A673 (cell line): ENCODE measurements around the gene JUP. TPM values are rescaled to one million over a fixed set of nuclear protein-coding genes. Genes with fewer than 3 reads are reported as not detected.

ENCODE experiments used
- BruUV-seq: library from RNA; stranded (reverse); fragments of 400-500 nt; replicated peaks from 2 replicates; lab custom pipeline; 2021; lab: Mats Ljungman, UMichigan
- CTCF ChIA-PET: fragments of 300-600 bp; sonication (Branson Sonifier 250); formaldehyde crosslinking; loops from one replicate; lab custom pipeline; 2022; ENCODE audit warnings: antibody characterized with exemption; lab: Charles Lee
- POLR2A ChIA-PET: fragments of 300-600 bp; sonication (Branson Sonifier 250); formaldehyde crosslinking; loops from one replicate; lab custom pipeline; 2022; ENCODE audit warnings: antibody characterized with exemption; ENCODE audit not compliant: low non-redundant PET; lab: Charles Lee
- DNase-seq: peaks from one replicate; pipeline ENCODE4 v3.0.0-alpha.2; 2015; ENCODE audit warnings: low spot score
- H3K27ac ChIP-seq: fragments of 200-600 bp; sonication (generic); 2 replicates; pipeline ENCODE4 v1.5.1; 2016; ENCODE audit warnings: mixed run types, low read depth, mild to moderate bottlenecking, mixed read lengths, antibody characterized with exemption, low read length; ENCODE audit not compliant: poor library complexity, severe bottlenecking
- H3K27me3 ChIP-seq: fragments of 200-600 bp; sonication (generic); replicated peaks from 2 replicates; pipeline ENCODE4 v1.6.1; 2017; ENCODE audit warnings: mixed run types, low read depth, mild to moderate bottlenecking, mixed read lengths, antibody characterized with exemption, low read length; ENCODE audit not compliant: insufficient read depth, poor library complexity
- H3K36me3 ChIP-seq: fragments of 200-600 bp; sonication (generic); 2 replicates; pipeline ENCODE4 v1.6.1; 2016; ENCODE audit warnings: mixed run types, mild to moderate bottlenecking, mixed read lengths, antibody characterized with exemption, low read length; ENCODE audit not compliant: insufficient read depth, poor library complexity, severe bottlenecking
- H3K4me1 ChIP-seq: fragments of 200-600 bp; sonication (generic); 2 replicates; pipeline ENCODE4 v1.6.1; 2017; ENCODE audit warnings: mixed run types, mild to moderate bottlenecking, mixed read lengths, antibody characterized with exemption, low read length; ENCODE audit not compliant: insufficient read depth, poor library complexity, severe bottlenecking
- H3K4me3 ChIP-seq: fragments of 200-600 bp; sonication (generic); 2 replicates; pipeline ENCODE4 v1.5.1; 2016; ENCODE audit warnings: low read depth, mixed run types, mild to moderate bottlenecking, mixed read lengths, low read length; ENCODE audit not compliant: poor library complexity, severe bottlenecking
- H3K9me3 ChIP-seq: fragments of 200-600 bp; sonication (generic); 2 replicates; pipeline ENCODE4 v1.6.1; 2016; ENCODE audit warnings: mixed run types, low read depth, mild to moderate bottlenecking, mixed read lengths, antibody characterized with exemption, low read length; ENCODE audit not compliant: poor library complexity, severe bottlenecking
- EZH2 ChIP-seq: fragments of 200-600 bp; sonication (generic); IDR thresholded peaks from 2 replicates; pipeline ENCODE4 v1.6.1; 2017; ENCODE audit warnings: borderline replicate concordance, low read depth, mild to moderate bottlenecking, mixed read lengths, antibody characterized with exemption, low read length; ENCODE audit not compliant: poor library complexity, severe bottlenecking
- intact Hi-C: fragments of 100-400 bp; cut with micrococcal nuclease; formaldehyde crosslinking; loops from one replicate; pipeline ENCODE4 v1.10.0; 2022; ENCODE audit not compliant: unreplicated experiment
- total RNA-seq: library from RNA; stranded (reverse); gene quantifications from 2 replicates; pipeline ENCODE4 v1.2.3, GENCODE V29; 2021
- TF ChIP-seq, protein P1 (sequence below): fragments of 300-800, 200-600 bp; sonication (generic); conservative IDR thresholded peaks from 2 replicates; pipeline ENCODE4 v1.5.1; 2017; ENCODE audit warnings: low read depth, mild to moderate bottlenecking, antibody characterized with exemption, low read length, moderate library complexity, mixed read lengths

The JUP gene
- total RNA-seq, 1 experiment from 2014 or later, result 15.7 TPM

DNA sequence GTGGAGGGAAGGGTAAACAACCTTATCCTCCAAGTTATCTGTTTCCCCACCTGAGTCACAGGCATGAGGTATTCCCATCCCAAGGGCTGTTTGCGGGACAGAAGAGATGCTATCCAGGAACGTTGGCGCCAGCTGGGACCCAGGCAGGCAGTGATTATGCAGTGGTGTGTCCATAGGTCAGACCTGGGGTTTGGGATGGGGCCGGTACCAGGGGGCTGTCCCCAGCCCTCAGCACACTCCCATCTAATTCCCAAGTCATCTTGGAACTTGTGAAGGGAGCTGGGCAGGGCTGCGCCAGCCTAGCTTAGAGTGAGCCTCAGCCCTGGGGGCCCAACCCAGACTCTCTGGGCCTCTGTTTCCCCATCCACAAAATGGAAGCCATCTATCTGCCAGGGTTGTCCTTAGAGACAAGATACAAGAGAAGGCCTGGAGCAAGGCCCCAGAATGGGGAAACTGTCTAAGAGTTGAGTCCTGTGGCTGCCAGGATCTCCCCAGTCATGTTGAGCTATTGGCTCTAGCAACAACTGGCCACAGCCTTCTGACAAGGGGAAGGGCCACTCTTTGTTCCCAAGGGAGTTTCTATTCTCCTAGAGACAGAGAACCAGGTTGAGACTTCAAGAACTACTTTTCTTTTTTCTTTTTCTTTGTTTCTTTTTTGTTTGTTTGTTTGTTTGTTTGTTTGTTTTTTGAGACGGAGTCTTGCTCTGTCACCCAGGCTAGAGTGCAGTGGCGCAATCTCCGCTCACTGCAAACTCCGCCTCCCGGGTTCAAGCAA, 9.8 kb upstream of the JUP start:
- no peaks in the 10 kb centered on the region for H3K27me3 ChIP-seq
- no peaks in the 10 kb centered on the region for H3K9me3 ChIP-seq
- TF ChIP-seq EZH2, result no peak
- TF ChIP-seq, protein P1, sequence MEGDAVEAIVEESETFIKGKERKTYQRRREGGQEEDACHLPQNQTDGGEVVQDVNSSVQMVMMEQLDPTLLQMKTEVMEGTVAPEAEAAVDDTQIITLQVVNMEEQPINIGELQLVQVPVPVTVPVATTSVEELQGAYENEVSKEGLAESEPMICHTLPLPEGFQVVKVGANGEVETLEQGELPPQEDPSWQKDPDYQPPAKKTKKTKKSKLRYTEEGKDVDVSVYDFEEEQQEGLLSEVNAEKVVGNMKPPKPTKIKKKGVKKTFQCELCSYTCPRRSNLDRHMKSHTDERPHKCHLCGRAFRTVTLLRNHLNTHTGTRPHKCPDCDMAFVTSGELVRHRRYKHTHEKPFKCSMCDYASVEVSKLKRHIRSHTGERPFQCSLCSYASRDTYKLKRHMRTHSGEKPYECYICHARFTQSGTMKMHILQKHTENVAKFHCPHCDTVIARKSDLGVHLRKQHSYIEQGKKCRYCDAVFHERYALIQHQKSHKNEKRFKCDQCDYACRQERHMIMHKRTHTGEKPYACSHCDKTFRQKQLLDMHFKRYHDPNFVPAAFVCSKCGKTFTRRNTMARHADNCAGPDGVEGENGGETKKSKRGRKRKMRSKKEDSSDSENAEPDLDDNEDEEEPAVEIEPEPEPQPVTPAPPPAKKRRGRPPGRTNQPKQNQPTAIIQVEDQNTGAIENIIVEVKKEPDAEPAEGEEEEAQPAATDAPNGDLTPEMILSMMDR, result no peak
- no peak for DNase-seq
- no peaks in the 10 kb centered on the region for H3K4me1 ChIP-seq
- H3K4me3 ChIP-seq, result no peak overlapping the region
- CTCF ChIA-PET, result no interaction called here
- H3K36me3 ChIP-seq, result no peaks in the 10 kb centered on the region
- POLR2A ChIA-PET, result no interaction called here
- intact Hi-C loops, result no loop called here
- no TSS peak for BruUV-seq
- no peak overlapping the region for H3K27ac ChIP-seq

DNA sequence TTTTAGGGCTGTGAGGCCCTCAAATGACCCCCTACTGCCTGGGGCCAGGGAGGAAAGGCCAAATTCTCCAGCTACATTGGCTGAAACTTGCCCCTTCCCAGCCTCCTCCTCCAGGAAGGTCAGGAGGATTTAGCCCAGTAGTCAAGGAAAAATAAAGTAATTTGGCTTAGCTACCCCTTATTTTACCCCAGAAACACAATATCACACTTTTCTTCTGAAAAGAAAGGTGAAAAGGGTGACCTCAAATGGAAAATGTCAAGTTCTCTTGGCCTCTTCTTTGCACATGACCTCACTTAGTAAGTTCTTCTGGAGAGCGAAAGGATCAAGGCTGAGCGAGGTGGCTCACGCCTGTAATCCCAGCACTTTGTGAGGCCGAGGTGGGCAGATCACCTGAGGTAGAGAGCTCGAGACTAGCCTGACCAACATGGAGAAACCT, 8.0 kb upstream of the JUP start:
- intact Hi-C loops, result no loop called here
- Histone ChIP-seq H3K4me3 (no peak overlapping the region), H3K27me3 (no peaks in the 10 kb centered on the region), H3K36me3 (no peaks in the 10 kb centered on the region), H3K27ac (no peak overlapping the region), H3K9me3 (no peaks in the 10 kb centered on the region), H3K4me1 (no peaks in the 10 kb centered on the region)
- BruUV-seq, result no TSS peak
- POLR2A ChIA-PET, result no interaction called here
- CTCF ChIA-PET, result no interaction called here
- TF ChIP-seq, protein P1, result no peak
- no peak for TF ChIP-seq EZH2
- DNase-seq, result no peak

DNA sequence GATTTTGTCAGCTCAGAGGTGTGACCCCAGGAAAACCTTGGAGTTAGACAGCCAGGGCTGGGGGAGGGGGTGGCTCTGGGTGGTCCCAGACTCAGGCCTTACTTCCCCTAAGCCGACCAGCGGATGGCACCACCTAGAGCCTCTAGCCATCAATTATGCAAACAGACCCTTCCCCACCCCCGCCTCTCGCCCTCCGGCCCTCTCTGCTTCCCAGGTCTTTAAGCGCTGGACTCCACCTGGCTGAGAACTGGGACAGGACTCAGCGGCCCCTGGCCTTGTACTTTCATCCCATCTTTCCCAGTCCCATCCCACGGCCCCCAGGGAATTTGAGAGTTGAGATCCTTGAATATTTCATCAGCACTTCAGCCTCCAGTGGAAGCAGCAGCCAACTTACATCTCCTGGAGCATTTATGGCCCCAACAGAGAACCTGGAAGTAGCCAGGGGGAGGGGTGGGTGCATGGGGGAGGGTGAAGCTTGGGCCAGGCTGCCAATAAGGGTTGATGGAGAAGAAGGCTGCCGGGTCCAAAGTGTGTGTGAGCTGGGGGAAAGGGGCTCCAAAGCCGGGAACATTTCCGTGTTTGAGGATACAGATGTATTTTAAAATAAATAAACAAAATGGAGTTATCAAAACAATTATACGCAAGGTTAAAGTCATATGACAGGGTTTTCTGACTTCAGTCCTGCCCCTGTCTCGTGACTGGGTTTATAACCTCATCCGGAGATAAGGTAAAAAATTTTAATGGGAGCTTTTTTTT, 7.5 kb upstream of the JUP start:
- Histone ChIP-seq H3K27ac (no peak overlapping the region), H3K36me3 (no peaks in the 10 kb centered on the region), H3K4me3 (no peak overlapping the region), H3K4me1 (no peaks in the 10 kb centered on the region), H3K9me3 (no peaks in the 10 kb centered on the region), H3K27me3 (no peaks in the 10 kb centered on the region)
- intact Hi-C loops, result no loop called here
- DNase-seq, result no peak
- TF ChIP-seq EZH2, result no peak
- TF ChIP-seq, protein P1, result no peak
- CTCF ChIA-PET, result no interaction called here
- no TSS peak for BruUV-seq
- POLR2A ChIA-PET, result no interaction called here
